IPS-NIHi7 (cell line): ENCODE data around the gene SLC36A4.
A peak's percentile ranks its signal among the peaks of the same experiment; 100 is the strongest.
"Not testable (repeated sequence)": the region's sequence is repeated elsewhere in the genome, so short reads cannot be mapped to it uniquely, and the experiment has no call there.

ENCODE experiments used
- DNase-seq: peaks from one replicate; pipeline ENCODE4 v3.0.0; 2012; ENCODE audit warnings: mixed read lengths; ENCODE audit errors: extremely low spot score

SLC36A4 gene

GRCh38 chr11:93122535-93123235, 75.1 kb downstream of the SLC36A4 start:
- no peak for DNase-seq

GRCh38 chr11:93118276-93118675, 79.5 kb downstream of the SLC36A4 start:
- no peak for DNase-seq

GRCh38 chr11:93117565-93117964, 80.2 kb downstream of the SLC36A4 start:
- DNase-seq = no peak

- peak; percentile 38 for DNase-seq
Measured at GRCh38 chr11:93116641-93117441, 81.0 kb downstream of the SLC36A4 start.

DNA sequence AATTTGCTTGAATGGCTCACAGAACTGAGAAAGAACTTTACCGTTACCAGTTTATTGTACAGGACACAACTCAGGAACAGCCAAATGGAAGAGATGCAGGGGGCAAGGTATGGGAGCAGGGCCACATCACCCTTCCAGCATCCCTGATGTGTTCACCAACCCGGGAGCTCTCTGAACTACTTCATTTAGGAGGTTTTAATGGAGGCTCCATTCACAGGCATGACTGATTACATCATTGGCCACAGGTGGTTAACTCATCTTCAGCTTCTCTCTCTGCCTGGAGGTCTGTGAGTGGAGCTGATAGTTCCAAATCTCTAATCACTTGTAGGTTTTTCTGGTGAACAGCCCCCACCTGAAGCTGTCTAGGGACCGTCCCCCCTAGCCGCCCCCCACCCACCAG, 83.5 kb downstream of the SLC36A4 start:
- no peak for DNase-seq

DNA sequence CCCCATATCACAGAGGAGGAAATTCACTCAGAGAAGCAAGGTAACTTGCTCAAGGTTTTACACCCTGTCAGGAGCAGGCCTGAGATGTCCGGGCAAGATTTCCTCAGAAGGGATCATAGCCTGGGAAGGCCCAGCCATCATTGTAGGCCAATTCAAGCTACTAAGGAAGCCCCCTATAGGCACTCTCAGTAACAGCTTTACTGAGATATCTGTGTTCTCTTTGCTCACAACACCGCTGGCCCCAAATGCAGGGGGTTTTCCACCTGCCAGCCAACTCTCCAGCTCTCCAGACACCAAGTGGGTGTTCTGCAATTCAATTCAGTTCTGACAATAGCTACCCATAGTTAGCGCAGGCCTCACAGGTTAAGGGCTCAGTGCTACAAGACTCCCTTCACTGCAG, 84.0 kb downstream of the SLC36A4 start:
- DNase-seq = peak; percentile 57

DNA sequence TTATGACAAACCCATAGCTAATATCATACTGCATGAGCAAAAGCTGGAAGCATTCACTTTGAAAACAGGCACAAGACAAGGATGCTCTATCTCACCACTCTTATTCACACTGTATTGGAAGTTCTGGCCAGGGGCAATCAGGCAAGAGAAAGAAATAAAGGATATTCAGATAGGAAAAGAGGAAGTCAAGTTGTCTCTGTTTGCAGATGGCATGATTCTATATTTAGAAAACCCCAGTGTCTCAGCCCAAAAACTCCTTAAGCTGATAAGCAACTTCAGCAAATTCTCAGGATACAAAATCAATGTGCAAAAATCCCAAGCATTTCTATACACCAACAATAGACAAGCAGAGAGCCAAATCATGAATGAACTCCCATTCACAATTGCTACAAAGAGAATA, 86.6 kb downstream of the SLC36A4 start:
- not testable (repeated sequence) for DNase-seq

GRCh38 chr11:93100211-93100610, 97.6 kb downstream of the SLC36A4 start:
- DNase-seq = no peak

- peak; percentile 34 for DNase-seq
Measured at GRCh38 chr11:93099806-93100205, 98.0 kb downstream of the SLC36A4 start.
